HG03097 (cell line): Measurements from ENCODE around the gene TRABD2B.
"Not testable (repeated sequence)": the region's sequence is repeated elsewhere in the genome, so short reads cannot be mapped to it uniquely, and the experiment has no call there.

Source experiments
- ATAC-seq: cut with Tn5 transposase; IDR thresholded peaks from one replicate; pipeline ENCODE4 v1.9.1; 2021; ENCODE audit not compliant: unreplicated experiment, low FRiP score

Gene TRABD2B

DNA sequence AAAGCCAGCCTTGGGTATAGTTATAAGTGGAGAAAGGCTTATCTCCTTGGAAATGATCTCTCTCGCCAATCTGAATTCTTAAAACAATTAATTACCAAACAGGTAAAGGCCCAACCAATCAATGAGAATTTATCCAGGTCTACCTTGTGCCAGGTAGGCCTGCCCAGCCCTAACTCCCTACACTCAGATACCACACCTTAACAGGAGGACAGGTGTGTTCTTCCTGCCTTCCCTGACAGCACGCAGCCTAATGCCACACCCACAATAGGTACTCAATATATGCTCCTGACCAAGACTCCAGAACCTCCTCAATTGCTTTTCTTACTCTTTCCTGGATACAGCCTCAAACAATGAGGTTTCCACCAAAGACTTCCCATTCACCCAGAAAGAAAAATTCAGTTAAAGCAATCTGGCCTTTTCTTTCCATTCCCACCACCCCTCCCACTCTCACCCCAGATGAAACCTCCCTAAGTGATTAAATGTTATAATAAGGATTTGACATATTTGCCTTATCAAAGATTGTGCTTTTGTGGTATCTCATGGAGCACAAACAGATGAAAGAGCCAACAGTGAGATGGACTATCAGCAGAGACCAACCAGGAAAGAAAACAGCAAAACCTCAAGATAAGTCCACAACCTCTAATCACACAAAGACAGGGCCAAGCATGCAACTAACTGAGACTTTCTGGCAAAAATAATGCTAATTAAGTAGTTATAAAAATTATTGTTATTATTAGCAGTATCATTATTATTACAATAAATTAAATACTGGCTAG is 25.6 kb downstream of the TRABD2B start:
- ATAC-seq, result no peak

DNA sequence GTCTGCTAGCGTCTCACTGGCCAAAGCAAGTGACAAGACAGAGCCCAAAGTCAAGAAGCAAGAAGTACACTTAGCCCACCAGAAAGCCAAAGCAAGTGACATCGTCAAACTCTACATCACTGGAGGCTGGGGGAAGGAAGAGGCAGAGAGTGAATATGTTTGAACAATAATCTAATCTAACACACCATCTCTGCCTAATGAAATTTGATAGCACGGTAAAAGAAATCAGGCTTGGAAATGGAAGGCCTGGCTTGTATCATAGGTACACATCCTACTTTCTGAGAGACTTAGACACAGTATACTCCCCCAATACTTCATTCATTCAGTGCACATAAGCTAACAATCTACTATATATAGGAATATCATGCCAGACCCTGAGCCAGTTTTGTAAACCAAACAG is 26.3 kb downstream of the TRABD2B start:
- ATAC-seq, result no peak

DNA sequence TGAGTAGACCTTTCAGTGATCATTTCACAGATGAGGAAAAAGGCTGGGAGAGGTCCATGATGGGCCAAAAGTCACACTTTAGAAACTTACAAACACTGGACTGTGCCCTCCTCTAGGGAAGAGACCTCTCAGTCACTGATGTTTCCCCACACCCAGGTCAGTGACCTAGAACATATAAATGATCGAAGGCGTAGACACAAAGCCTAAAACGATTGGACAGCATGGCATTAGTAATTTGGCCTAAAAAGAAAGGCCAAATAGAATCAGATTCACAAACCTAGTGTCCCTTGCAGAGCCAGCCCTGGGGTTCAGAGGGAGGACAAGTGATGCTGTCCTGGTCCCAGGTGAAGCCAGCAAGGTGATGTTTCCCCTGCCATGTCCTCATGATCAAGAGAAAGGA is 27.7 kb downstream of the TRABD2B start:
- no peak for ATAC-seq

DNA sequence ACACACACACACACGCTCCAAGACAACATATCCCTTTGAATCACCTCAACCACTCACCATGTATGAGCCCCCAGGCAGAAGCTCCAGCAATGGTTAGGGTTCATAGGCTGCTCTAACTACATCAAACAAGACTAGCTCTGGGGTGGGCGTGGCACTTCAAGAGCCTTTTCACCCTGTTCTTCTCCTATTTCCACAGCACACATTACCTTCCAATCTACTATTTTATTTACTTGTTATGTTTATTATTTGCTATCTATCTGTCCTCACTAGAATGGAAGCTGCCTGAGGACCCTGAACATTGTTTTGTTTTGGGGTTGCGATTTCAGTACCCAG is 28.7 kb downstream of the TRABD2B start:
- ATAC-seq, result no peak

DNA sequence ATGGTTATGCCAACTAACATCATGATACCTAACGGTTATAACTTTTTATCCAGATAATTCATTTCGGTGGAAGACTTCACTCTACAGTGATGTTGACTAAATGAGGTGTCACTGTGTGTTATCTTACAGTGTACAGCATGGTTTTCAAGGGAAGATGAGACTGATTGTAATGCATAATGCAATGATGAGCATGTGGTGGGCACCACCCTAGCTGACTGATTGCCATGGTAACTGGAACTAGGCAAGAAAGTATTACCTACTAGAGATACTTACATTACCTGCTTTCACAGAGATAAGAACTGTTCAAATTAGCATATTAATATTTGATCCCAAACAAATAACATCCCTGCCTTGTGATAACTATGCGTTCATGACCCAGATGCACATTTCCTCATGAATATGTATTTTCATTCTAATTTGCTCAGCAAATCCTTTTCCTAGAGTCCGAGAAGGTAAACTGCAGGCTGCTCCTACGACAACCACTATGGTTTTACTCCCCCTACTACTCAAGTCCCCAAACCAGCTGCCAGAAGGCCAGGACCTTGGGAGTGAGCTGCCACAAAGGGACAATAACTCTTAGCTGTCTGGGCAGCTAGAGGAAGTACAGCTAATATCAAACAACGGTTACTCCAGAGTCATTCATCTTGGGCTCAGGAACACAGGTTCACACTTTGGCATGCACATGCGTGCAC is 29.2 kb downstream of the TRABD2B start:
- ATAC-seq, result no peak

DNA sequence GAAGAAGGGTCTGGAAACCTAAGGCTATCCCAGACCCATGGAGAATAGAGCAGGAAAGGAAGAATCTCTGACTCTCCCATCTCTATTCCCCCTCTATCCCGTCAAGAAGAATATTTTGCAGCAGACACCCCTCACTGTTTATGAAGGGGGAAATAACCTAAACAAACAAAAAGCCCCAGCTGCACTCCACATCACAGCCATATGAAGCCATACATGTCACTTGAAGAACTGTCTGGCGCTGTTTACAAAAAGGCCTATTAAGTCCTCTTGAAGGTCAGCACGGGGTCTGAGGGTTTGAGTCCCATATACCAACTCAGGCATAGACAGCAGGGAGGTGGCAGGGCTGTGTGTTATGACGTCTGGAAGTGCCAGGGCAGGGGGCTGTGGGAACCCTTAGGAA is 31.4 kb downstream of the TRABD2B start:
- no peak for ATAC-seq

DNA sequence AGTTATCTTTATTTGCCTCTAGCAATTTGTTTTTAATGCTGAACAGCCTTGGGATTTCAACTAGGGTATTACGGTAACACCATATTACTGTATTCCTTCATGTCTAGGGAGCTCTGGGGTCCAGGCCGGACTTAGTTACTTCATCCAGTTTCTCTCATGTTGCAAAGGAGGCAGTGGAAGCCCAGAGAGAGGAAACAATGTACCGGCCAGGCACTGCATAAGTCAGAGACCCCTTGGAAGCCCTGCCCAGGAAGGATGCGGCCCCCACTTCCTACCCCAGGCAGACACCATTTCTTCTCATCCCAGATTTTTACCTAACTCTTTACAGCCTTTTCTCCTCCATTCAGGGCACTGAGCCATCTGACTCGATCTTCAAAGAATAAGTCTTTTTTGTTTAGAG is 32.5 kb downstream of the TRABD2B start:
- ATAC-seq, result no peak

DNA sequence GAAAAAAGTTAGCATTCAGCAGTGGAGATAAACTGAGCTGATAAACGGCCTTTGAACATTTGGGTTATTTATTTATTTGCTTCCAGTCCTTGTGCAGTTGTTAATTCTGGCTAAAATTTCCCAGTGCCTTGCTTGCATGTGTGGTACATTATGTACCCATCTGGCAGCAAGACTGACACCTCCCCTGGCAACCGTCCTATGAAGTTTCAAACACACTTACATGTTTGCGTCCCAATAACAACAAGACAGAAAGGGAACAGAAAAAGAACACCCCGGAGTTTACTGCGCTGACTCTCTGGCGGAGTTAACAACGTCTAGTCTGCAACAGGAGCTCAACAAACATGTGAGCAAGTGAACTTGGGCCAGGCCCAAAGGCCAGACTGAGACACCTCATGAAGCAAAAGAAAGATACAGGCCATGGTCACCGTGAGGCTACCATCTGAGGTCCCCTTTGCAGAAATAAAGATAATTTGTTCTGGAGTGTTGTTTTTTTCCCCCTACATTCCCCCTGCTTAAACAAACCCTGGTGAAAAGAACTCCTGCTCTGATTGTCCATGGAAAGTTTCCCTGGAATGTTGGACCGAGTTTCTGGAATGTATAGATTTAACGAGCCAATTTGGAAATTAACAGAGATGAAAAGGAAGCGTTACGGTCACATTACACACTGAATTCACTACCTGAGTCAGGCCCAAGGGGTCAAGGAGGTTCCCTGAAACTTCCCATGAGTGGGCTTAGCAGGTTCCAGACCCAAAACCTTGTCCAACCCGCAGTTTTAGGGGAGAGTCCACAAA is 33.4 kb downstream of the TRABD2B start:
- ATAC-seq, result no peak

DNA sequence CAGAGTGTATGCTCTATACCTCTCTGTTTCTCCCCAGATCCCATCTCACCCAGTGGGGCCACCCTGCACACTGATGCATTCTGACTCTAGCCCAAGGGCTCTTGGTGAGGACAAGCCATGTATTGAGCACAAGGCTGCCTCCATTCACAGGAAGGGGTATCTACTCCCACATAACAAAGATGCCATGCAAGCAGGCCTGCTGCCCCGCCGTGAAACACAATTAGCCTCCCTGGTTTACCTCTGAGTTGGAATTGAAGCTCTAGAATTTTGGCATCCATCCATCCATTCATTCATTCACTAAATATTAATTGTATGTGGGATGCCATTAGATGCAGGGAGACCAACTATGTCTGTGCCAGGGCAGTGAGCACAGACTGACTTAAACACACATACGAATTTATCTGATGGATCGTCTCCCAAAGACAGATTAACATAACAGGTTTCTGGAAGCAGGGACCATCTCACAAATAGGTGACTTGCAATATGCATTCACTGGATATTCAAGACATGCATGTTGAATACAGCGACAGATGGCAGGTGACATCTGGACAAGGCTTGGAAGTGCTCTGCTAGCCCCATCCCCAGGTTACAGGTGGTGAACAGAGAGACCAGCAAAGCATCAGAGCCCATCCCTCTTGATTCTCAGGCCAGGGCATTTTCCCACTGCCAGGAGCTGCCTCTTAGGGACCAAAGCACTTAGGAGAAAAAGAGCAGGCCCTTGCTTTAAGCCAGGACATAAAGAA is 34.3 kb downstream of the TRABD2B start:
- no peak for ATAC-seq

DNA sequence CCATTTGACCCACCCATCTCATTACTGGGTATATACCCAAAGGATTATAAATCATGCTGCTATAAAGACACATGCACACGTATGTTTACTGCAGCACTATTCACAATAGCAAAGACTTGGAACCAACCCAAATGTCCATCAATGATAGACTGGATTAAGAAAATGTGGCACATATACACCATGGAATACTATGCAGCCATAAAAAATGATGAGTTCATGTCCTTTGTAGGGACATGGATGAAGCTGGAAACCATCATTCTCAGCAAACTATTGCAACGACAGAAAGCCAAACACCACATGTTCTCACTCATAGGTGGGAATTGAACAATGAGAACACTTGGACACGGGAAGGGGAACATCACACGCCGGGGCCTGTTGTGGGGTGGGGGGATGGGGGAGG is 35.4 kb downstream of the TRABD2B start:
- ATAC-seq, result not testable (repeated sequence)

DNA sequence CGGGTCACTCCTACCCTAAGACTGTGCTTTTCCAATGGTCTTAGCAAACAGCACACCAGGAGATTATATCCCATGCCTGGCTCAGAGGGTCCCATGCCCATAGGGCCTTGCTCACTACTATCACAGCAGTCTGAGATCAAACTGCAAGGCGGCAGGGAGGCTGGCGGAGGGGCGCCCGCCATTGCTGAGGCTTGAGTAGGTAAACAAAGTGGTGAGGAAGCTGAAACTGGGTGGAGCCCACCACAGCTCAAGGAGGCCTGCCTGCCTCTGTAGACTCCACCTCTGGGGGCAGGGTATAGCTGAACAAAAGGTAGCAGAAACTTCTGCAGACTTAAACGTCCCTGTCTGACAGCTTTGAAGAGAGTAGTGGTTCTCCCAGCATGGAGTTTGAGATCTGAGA is 40.7 kb downstream of the TRABD2B start:
- not testable (repeated sequence) for ATAC-seq

DNA sequence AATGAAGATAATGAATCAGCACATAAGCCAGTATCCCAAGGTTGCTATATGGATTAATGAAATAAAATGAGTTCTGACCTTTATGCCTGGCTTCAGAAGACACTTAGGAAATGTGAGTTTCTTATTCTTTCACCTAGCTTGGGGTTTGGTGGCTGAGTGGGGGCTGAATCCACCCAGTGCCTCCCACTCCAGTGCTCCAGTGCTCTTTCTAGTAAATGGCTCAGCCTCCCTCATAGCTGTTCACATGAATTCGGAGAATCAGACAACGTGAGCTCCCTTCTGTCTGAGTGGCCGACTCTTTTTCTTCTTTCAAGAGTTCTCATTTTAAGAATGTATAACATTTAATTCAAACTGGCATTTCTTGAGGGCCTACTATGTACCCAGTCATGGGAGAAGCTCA is 43.5 kb downstream of the TRABD2B start:
- no peak for ATAC-seq

DNA sequence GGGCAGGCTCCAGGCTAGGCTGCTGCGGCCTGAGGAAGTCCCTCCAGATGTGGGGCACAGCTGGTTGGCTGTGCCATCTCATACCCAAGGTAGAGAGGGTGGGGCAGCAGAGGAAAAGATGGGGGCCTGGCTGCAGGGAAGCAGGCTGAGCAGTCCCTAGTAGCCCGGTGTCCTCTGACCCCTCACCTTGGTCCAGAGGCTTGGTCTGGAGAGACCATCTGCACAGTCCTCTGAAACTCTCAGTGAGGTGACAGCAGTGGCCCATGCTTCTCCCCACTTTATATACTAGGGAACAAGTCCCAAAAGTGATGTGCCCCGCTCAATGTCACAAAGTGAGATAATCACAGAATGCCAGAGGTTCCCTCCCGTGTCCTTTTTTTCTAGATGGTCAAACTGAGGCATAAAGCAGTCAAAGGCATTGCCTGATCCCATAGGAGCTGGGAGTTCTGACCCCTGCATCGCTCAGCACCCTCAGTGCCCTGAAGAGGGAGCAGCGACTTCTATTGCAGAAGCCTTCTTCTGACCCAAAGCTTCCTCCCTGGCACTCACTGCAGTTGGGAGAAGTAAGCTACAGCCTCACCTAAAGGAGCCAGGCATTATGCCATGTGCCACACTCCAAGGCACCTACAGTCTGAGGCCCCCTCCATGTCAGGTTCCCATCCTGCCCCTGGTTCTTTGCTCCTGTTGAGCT is 45.5 kb downstream of the TRABD2B start:
- no peak for ATAC-seq

DNA sequence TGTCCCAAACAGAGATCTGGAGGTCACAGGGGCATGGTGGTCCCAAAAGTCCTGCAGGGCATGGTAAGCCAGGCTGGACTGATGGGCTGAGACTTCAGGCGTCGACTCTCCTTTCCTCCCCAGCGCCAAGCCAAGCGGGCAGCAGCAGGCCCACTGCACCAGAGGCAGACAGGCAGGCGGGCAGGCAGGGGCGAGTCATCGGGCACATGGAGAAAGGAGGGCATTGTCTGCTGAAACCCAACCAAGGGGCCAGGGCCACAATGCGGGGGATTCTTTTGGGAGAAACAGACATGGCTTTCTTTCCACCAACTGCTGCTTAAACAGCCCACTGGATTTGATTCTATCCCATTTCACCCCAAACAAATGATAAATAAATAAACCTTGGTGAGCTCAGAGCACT is 46.2 kb downstream of the TRABD2B start:
- no peak for ATAC-seq

DNA sequence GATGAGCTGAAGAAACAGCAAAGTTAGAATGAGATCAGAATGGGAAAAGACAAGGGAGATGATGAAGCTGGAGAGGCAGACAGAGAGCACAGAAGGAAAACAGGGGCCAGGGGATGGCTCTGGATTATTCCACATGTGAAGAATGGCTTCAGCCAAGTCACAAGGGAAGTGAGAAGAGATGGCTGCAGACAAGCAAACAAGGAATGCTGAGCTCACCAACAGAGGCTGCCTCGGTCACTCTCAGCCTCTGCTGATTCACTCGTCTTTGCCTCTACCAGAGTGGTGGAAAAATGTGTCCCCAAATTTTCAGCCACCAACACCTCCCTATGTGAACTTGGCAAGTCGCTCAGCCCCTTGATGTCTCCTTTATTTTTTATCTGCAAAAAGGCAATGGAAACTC is 46.7 kb downstream of the TRABD2B start:
- no peak for ATAC-seq

DNA sequence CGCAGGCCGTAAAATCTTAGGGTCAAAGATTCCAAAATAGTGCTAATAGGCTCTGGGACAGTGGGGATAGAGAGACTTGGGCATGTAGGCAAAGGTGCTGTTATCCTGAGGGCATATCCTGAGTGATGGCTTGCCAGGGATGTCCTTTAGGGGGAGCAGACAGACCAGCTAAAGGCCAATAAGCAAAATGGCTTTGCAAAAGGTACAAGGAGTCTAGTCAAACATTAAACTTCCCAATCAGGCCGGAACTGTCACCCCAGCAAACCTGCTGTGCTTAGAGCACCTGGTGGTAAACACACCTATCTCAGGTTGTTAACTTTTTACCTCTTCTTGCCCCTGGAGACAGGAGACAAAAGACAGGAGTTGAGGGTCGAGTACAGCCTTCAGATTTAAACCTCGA is 49.1 kb downstream of the TRABD2B start:
- ATAC-seq, result no peak

DNA sequence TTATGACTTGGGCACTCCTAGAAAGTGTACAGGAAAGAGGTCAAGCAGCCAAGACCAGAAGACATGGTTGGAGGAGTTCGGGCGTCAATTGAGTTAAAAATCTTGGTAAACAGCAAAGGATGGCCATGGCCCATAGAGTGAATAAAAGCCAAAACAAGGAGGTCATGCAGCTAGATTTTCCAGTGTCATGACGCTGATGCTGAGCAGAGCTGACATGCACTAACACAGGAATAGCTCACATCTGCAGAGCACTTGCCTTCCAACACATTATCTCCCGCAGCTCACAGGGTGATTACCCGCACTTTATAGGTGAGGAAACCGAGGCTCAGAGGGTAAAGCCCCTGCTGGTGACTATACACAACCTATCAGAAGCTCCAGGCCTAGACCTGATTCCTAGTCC is 49.7 kb downstream of the TRABD2B start:
- ATAC-seq, result no peak

DNA sequence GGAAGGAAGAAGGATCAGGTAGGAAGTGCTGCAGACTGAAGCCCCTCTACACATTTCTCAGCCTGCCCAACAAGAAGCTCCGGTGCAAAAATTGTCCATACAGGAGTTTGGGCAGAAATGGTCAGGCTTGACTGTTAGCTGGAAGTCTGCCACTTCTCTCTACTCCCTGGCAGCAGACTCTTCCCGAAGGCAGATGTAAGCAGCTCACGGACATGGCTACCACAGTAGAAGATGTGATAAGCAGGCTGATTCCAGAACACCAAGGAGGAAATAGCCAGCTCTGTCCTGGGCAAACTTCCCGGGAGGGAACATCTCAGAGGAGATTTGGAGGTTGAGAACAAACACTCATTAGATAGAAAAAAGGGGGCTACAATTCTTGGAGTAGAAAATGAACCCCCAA is 52.6 kb downstream of the TRABD2B start:
- no peak for ATAC-seq

DNA sequence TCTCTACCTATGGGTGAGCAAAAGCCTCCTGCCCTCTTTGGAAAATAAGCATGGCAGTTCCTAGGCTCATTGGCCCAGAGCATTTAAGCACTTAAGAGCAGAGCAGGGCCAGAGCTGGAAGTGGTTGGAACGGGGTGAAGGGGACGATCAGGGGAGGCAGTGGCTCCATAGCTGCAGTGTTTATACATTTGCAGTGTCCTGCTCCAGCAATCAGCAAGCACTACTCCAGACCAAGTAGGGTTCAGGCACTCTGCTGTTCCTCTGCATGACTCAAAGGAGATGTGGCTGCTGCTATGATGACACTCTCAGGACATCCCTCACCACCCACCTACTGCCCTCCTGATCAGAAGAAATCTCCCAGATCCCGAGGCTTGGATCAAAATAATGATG is 55.0 kb downstream of the TRABD2B start:
- no peak for ATAC-seq

DNA sequence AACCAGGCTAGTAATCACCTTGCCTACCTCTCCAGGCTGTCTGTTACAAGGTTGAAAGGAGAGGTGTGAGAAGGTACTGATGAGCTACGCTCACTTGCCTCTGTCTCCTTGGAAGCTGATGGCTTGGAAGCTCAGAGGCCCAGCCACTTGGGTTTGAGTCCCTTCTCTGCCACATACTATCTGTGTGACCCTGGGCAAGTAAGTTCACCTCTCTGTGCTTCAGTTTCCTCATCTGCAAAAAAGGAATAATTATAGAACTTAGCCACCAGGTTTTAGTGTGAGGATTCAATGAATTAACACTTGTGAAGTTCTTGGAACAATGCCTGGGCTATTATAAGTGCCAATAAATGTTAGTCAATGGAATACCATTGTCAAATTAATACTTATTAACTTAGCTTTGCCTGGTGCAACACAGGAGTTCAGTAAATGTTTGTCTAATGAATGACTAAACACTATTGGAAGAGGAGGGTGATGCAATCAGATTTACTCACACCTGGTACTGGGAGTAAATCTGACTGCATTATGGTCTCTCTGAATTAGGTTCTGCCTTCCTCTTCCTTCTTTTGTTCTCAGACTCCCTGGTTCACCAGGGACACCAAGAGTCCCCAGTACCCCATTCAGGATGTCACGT is 55.5 kb downstream of the TRABD2B start:
- ATAC-seq, result no peak
